ENCODE results near the gene QRFP. TPM values are rescaled to one million over a fixed set of nuclear protein-coding genes. Genes with fewer than 3 reads are reported as not detected.

Gene QRFP
- total RNA-seq, 6 experiments from 2014 or later: not detected

DNA sequence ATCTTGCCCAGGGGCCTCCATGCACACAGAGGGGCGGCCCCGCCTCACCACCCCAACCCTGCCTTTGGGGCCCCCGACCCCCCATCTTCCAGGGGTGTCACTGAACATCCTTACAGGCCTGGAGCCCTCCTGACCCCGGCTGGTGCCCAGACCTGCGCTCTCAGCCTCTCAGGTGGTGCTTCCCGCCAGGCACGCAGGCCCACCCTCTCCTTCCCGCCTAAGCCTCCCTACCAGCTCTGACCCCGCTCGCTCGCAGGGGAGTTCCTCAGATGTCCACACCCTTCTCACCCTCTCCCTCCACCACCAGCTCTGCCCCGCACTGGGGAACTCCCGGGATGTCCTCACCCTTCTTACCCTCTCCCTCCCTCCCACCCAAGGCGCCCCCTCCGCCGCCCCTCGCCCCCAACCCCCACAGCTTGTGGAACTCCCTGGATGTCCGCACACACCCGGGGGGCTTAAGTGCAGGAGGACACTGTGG lies 12.3 kb upstream of the QRFP start:
- H3K27ac Mint-ChIP-seq: no peak overlapping the region
- H3K4me1 Mint-ChIP-seq (ENCODE audit: low read depth): peaks cover 14% of the 10 kb centered on the region
- TF ChIP-seq CTCF (IDR thresholded peaks at IDR 0.05): no peak

DNA sequence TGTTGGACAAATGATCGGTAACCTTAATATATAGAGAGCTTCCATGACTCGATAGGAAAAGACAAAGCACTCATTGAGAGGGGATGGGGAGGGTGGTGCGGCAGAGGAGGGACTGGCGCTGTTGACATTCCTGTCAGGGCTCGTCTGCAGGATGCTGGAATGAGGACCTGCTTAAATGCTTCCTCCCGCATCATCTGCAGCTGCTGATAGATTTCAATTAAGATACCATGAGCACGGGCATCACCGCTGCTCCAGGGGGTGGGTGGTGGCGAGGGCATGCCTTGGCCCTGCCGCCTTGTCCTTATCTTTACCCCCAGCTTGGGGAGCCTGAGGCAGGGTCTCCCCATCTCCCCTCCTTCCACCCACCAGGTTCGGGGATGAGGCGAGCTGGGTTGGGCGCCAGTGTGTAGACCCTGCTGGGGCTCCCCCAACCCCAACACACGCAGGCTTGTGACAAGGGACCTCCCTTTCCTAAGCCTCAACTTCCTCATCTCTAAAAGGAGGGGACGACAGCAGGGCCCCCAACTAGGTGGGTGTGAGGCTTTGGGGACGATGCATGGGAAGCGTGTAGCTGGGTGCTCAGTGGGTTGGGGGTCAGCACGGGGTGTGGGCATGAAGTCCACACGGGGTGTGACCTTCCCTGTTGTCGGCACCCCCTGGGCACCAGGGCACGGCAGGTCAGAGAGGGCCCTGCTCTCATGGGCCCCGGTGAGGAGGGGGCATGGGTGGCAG lies 11.7 kb upstream of the QRFP start:
- no peak overlapping the region for H3K4me3 Mint-ChIP-seq
- peaks cover 10% of the 10 kb centered on the region for H3K4me1 Mint-ChIP-seq (ENCODE audit: low read depth)
- no peak overlapping the region for H3K27ac Mint-ChIP-seq
- no peaks in the 10 kb centered on the region for H3K36me3 Mint-ChIP-seq (ENCODE audit: low read depth)
- no peak for TF ChIP-seq CTCF (IDR thresholded peaks at IDR 0.05)
- DNase-seq: no peak
- no peaks in the 10 kb centered on the region for H3K9me3 Mint-ChIP-seq
- H3K27me3 Mint-ChIP-seq (ENCODE audit: insufficient read depth): peaks cover 18% of the 10 kb centered on the region

More for the DNA sequence above, 12.3 kb upstream of the QRFP start:
- no peak for DNase-seq
- H3K27me3 Mint-ChIP-seq (ENCODE audit: insufficient read depth): peaks cover 16% of the 10 kb centered on the region
- H3K4me3 Mint-ChIP-seq: no peak overlapping the region
- no peaks in the 10 kb centered on the region for H3K9me3 Mint-ChIP-seq
- no peaks in the 10 kb centered on the region for H3K36me3 Mint-ChIP-seq (ENCODE audit: low read depth)

GRCh38 chr9:130906735-130907416 lies 10.3 kb upstream of the QRFP start:
- TF ChIP-seq CTCF (IDR thresholded peaks at IDR 0.05): no peak
- no peak overlapping the region for H3K4me3 Mint-ChIP-seq
- H3K27ac Mint-ChIP-seq: no peak overlapping the region
- H3K36me3 Mint-ChIP-seq (ENCODE audit: low read depth): no peaks in the 10 kb centered on the region
- no peaks in the 10 kb centered on the region for H3K4me1 Mint-ChIP-seq (ENCODE audit: low read depth)
- no peaks in the 10 kb centered on the region for H3K9me3 Mint-ChIP-seq
- H3K27me3 Mint-ChIP-seq (ENCODE audit: insufficient read depth): peaks cover 23% of the 10 kb centered on the region
- DNase-seq: no peak

DNA sequence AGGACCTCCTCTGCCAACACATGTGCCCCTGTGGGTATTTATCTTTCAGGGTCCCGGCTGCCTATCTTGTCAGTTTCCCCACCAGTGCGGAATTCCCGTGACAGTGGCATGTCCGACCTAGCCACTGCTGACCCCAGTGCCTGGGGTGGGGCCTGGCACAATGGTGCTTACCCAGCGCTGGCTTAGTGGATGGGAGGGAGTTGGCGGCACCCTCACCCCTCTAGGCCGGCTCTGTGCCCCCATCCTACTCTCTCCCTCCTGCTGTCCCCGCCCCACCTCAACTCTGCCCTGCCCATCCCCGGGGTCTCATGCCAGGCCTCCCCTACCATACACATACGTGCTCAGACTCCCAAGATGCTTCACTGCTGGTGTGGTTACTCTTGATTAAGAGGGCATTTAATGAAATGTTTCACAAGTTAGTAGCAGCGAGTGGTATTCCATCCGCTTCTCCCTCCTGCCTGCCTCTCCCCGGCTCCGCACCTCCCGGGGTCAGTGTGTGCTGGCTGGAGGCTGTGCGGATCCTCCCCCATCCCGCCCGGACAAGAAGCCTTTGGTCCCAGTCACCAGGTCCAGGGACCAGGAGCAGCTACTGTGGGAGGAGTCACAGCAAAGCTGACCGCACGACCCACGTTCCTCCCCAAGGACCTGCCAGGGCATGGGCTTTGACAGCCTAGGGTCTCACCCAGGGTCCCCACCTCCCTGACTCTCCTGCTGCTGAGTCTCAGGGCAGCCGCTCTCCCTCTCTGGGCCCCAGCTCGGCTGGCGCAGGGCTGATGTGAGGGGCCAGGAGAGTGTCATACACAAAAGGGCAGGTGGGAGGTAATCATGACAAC lies 9.5 kb upstream of the QRFP start:
- H3K9me3 Mint-ChIP-seq: no peaks in the 10 kb centered on the region
- H3K27ac Mint-ChIP-seq: no peak overlapping the region
- H3K27me3 Mint-ChIP-seq (ENCODE audit: insufficient read depth): peaks cover 24% of the 10 kb centered on the region
- H3K4me1 Mint-ChIP-seq (ENCODE audit: low read depth): no peaks in the 10 kb centered on the region
- no peaks in the 10 kb centered on the region for H3K36me3 Mint-ChIP-seq (ENCODE audit: low read depth)
- TF ChIP-seq CTCF (IDR thresholded peaks at IDR 0.05): no peak
- no peak for DNase-seq
- no peak overlapping the region for H3K4me3 Mint-ChIP-seq

DNA sequence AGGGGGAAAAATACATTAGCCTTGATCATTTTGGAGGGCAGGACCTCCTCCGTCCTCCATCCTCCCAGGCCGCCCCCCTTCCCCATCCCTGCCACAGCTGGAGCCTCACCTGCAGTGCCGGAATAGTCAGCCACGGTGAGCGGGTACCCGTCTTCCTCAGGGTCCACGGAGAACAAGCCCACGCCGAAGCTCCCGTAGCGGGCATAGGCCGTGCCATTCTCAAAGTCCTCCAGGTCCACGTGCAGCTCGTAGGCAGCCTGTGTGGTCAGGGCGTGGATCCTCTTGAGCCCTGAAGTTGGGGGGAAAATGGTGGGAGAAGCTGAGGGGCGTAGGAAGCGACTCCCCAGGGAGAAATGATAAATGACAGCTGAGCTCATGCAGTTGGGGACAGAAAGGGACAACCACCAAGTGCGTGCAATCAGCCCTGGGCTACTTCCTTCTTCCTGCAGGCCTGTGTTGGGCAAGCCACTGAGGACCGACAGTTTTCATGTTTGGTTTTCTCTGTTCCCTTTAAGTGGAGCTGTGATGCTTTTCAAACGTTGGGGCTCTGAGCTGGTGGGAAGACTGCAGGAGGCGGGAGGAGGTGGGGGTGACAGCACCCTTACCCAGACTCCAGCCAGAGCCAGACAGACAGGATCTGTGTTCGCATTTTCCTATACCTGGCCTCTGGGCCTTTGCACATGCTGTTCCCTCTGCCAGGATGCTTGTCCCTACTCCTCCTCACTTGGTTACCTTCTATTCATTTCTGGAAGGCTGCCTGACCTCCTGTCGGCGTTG lies 8.7 kb upstream of the QRFP start:
- no peak for DNase-seq
- Mint-ChIP-seq H3K27ac (no peak overlapping the region), H3K36me3 (ENCODE audit: low read depth) (no peaks in the 10 kb centered on the region), H3K27me3 (ENCODE audit: insufficient read depth) (peaks cover 24% of the 10 kb centered on the region), H3K4me1 (ENCODE audit: low read depth) (no peaks in the 10 kb centered on the region), H3K4me3 (no peak overlapping the region), H3K9me3 (no peaks in the 10 kb centered on the region)
- no peak for TF ChIP-seq CTCF (IDR thresholded peaks at IDR 0.05)
